CD14-positive monocyte (primary cell): Measurements from ENCODE around the gene HAUS7. TPM values are rescaled to one million over a fixed set of nuclear protein-coding genes. Genes with fewer than 3 reads are reported as not detected.

Experiments used
- DNase-seq, 3 donors: peaks; one replicate each; pipeline ENCODE4 v3.0.0-alpha.2; 2011 to 2022
- H2AFZ ChIP-seq: 2 replicates; pipeline ENCODE4 v1.6.0; 2012; ENCODE audit warnings: mild to moderate bottlenecking, low read depth, low read length, inconsistent platforms; ENCODE audit not compliant: insufficient read depth, poor library complexity, severe bottlenecking
- H3K27ac ChIP-seq, 2 donors: 1 replicate in 1 of 2; 2 replicates in 1 of 2; pipeline ENCODE4 v1.5.1; 2012 to 2013; ENCODE audit warnings: low read length in 2 of 2, control low read depth in 1 of 2, inconsistent platforms in 1 of 2, low read depth in 1 of 2, mild to moderate bottlenecking in 1 of 2
- H3K27me3 ChIP-seq, 2 donors: one replicate each; pipeline versions ENCODE4 v1.6.0 to v1.6.1; 2011 to 2013; ENCODE audit warnings: low read length in 2 of 2; ENCODE audit not compliant: control insufficient read depth in 2 of 2, insufficient read depth in 2 of 2
- H3K36me3 ChIP-seq, 2 donors: replicated peaks in 1 of 2; 1 replicate in 1 of 2; 2 replicates in 1 of 2; pipeline versions ENCODE4 v1.5.1 to v1.6.1; 2012 to 2013; ENCODE audit warnings: low read length in 2 of 2, control low read depth in 1 of 2, inconsistent platforms in 1 of 2, mild to moderate bottlenecking in 1 of 2; ENCODE audit not compliant: insufficient read depth in 2 of 2, control insufficient read depth in 1 of 2
- H3K4me1 ChIP-seq, 2 donors: 1 replicate in 1 of 2; 2 replicates in 1 of 2; pipeline versions ENCODE4 v1.5.1 to v1.6.1; 2012 to 2013; ENCODE audit warnings: low read length in 2 of 2, control low read depth in 1 of 2, inconsistent platforms in 1 of 2, mild to moderate bottlenecking in 1 of 2, moderate library complexity in 1 of 2; ENCODE audit not compliant: insufficient read depth in 2 of 2, control insufficient read depth in 1 of 2
- H3K4me2 ChIP-seq: replicated peaks from 2 replicates; pipeline ENCODE3; 2012; ENCODE audit warnings: low read length, moderate library complexity, mild to moderate bottlenecking; ENCODE audit not compliant: poor library complexity, severe bottlenecking; ENCODE audit errors: extremely low read depth
- H3K4me3 ChIP-seq, 3 experiments: fragments of 200-600 bp in 1 of 3; sonication (generic) in 1 of 3; replicated peaks in 1 of 3; 1 replicate in 2 of 3; 2 replicates in 1 of 3; pipeline ENCODE4 v1.5.1; 2011 to 2013; ENCODE audit warnings: low read length in 3 of 3, mild to moderate bottlenecking in 3 of 3, control low read depth in 2 of 3, low read depth in 2 of 3, inconsistent platforms in 1 of 3, moderate library complexity in 1 of 3
- H3K79me2 ChIP-seq: 2 replicates; pipeline ENCODE4 v1.6.0; 2012; ENCODE audit warnings: mild to moderate bottlenecking, control low read depth, inconsistent platforms, low read length, moderate library complexity; ENCODE audit not compliant: insufficient read depth
- H3K9ac ChIP-seq: 2 replicates; pipeline ENCODE4 v1.6.0; 2017; ENCODE audit warnings: low read length, mild to moderate bottlenecking; ENCODE audit not compliant: insufficient read depth, poor library complexity, severe bottlenecking
- H3K9me3 ChIP-seq, 2 donors: replicated peaks in 1 of 2; 1 replicate in 1 of 2; 2 replicates in 1 of 2; pipeline versions ENCODE4 v1.5.1 to v1.6.1; 2012 to 2013; ENCODE audit warnings: low read length in 2 of 2, control low read depth in 1 of 2; ENCODE audit not compliant: control insufficient read depth in 1 of 2, insufficient read depth in 1 of 2
- H4K20me1 ChIP-seq: 2 replicates; pipeline ENCODE4 v1.6.0; 2012; ENCODE audit warnings: mild to moderate bottlenecking, low read length, control low read depth, moderate library complexity; ENCODE audit not compliant: insufficient read depth
- H3K27ac Mint-ChIP-seq, 7 donors: one replicate each; pipeline ENCODE4 v1.8.0; 2020; ENCODE audit warnings: mild to moderate bottlenecking in 7 of 7, mixed read lengths in 7 of 7, moderate library complexity in 6 of 7, inconsistent platforms in 2 of 7
- H3K27me3 Mint-ChIP-seq, 3 donors: one replicate each; pipeline ENCODE4 v1.8.0; 2021 to 2022; ENCODE audit warnings: low read depth in 3 of 3, mild to moderate bottlenecking in 3 of 3, mixed read lengths in 3 of 3, moderate library complexity in 3 of 3, inconsistent platforms in 1 of 3
- H3K36me3 Mint-ChIP-seq, 2 donors: one replicate each; pipeline ENCODE4 v1.8.0; 2020; ENCODE audit warnings: mixed read lengths in 2 of 2, inconsistent platforms in 1 of 2, mild to moderate bottlenecking in 1 of 2
- H3K4me1 Mint-ChIP-seq: one replicate; pipeline ENCODE4 v1.8.0; 2020; ENCODE audit warnings: mild to moderate bottlenecking, mixed read lengths
- H3K4me3 Mint-ChIP-seq, 2 donors: one replicate each; pipeline ENCODE4 v1.8.0; 2020; ENCODE audit warnings: mild to moderate bottlenecking in 2 of 2, mixed read lengths in 2 of 2, moderate library complexity in 1 of 2
- H3K9me3 Mint-ChIP-seq, 7 donors: one replicate each; pipeline ENCODE4 v1.8.0; 2020 to 2022; ENCODE audit warnings: mixed read lengths in 7 of 7, mild to moderate bottlenecking in 6 of 7, moderate library complexity in 6 of 7, inconsistent platforms in 2 of 7
- WGBS: methylation state at CpG from one replicate; pipeline ENCODE4 v1.1.5; 2013; ENCODE audit warnings: missing lambda C conversion rate; ENCODE audit not compliant: insufficient coverage; 5-methylcytosine and 5-hydroxymethylcytosine counted together
- intact Hi-C, 2 donors: fragments of 100-400 bp; cut with micrococcal nuclease; formaldehyde crosslinking; loops; one replicate each; pipeline versions ENCODE4 v1.15.0 to v1.15.1; 2023
- polyA plus RNA-seq, 3 donors: library from polyadenylated mRNA; depleted of rRNA in 1 of 3; unstranded in 2 of 3; stranded (reverse) in 1 of 3; fragments of 300-500 nt in 2 of 3; fragments of >200 nt in 1 of 3; fragmentation: Illumina TruSeq in 2 of 3; gene quantifications; 1 replicate in 2 of 3; 2 replicates in 1 of 3; pipeline ENCODE4 v1.2.3, GENCODE V29; 2012 to 2021
- TF ChIP-seq, protein P1 (sequence below): fragments of 200-600 bp; IDR thresholded peaks from one replicate; pipeline ENCODE4 v1.8.0; 2022; ENCODE audit warnings: antibody characterized with exemption, mild to moderate bottlenecking

HAUS7 gene
- polyA plus RNA-seq, 3 donors = 23.8 to 37.5 (median 26.7) TPM

DNA sequence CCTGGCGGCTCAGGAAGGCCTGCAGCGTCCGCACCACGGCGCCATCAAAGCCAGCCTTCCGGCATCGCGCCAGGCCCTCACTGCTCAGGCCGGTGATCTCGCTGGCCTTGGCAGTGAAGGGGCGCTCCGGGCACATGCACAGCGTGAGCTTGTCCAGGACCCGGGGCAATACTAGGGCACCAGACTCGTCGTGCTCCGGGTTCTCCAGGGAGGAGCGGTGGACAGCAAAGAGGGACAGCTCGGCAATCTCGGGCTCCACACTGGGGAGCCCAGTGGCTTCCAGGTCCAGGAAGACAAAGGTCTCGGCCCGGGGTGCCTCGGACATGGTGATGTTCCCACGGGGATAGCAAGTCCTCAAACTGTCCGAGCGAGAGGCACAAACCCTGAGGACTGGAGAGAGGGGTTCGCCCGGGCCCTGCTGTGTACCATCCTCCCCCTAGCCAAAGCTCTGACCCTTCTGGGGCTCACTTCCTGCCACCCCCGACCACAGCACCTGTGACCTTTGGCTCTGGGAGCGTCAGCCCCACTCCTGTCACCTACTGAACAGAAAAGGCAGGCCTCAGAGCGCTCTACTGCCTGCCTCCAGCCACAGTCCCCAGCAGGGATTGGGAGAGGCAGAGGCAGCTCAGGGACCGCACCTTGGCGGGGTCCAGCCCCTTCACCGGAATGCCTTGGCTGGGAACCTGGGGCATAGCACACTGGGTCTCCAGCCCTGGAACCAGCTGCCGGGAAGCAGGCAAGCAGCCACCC lies 25.1 kb downstream of the HAUS7 start:
- Mint-ChIP-seq H3K4me1 (no peaks in the 10 kb centered on the region), H3K4me3 (no peak overlapping the region), H3K27ac (no peak overlapping the region), H3K27me3 (peaks cover 0 to 6% (median 3%) of the 10 kb centered on the region in 3 donors), H3K36me3 (peaks cover 3 to 9% of the 10 kb centered on the region in 2 donors), H3K9me3 (no peaks in the 10 kb centered on the region)
- no peak overlapping the region for H2AFZ ChIP-seq
- no peaks in the 10 kb centered on the region for H3K27me3 ChIP-seq
- no peak overlapping the region for H3K9ac ChIP-seq
- H3K36me3 ChIP-seq = peaks cover 11 to 13% of the 10 kb centered on the region in 2 donors
- no peak for DNase-seq
- TF ChIP-seq, protein P1, sequence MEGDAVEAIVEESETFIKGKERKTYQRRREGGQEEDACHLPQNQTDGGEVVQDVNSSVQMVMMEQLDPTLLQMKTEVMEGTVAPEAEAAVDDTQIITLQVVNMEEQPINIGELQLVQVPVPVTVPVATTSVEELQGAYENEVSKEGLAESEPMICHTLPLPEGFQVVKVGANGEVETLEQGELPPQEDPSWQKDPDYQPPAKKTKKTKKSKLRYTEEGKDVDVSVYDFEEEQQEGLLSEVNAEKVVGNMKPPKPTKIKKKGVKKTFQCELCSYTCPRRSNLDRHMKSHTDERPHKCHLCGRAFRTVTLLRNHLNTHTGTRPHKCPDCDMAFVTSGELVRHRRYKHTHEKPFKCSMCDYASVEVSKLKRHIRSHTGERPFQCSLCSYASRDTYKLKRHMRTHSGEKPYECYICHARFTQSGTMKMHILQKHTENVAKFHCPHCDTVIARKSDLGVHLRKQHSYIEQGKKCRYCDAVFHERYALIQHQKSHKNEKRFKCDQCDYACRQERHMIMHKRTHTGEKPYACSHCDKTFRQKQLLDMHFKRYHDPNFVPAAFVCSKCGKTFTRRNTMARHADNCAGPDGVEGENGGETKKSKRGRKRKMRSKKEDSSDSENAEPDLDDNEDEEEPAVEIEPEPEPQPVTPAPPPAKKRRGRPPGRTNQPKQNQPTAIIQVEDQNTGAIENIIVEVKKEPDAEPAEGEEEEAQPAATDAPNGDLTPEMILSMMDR = no peak
- no peak overlapping the region for H3K4me2 ChIP-seq
- no peaks in the 10 kb centered on the region for H4K20me1 ChIP-seq
- WGBS = 98% methylated on average over 23 of the region's 35 CpGs
- no peak overlapping the region for H3K4me3 ChIP-seq
- H3K79me2 ChIP-seq = no peaks in the 10 kb centered on the region
- H3K4me1 ChIP-seq = no peaks in the 10 kb centered on the region
- H3K27ac ChIP-seq = no peak overlapping the region
- intact Hi-C loops = no loop called here
- no peaks in the 10 kb centered on the region for H3K9me3 ChIP-seq

GRCh38 chrX:153444333-153445011 lies 25.9 kb downstream of the HAUS7 start:
- peaks cover 2 to 4% of the 10 kb centered on the region in 2 donors for H3K36me3 Mint-ChIP-seq
- no peak overlapping the region for H3K27ac ChIP-seq
- H3K27ac Mint-ChIP-seq = peak overlapping the region in 2 of 7 donors; percentile 31 to 57
- no peaks in the 10 kb centered on the region for H3K9me3 ChIP-seq
- no peaks in the 10 kb centered on the region for H3K27me3 ChIP-seq
- H2AFZ ChIP-seq = no peak overlapping the region
- no peak for DNase-seq
- H3K4me1 ChIP-seq = no peaks in the 10 kb centered on the region
- no peaks in the 10 kb centered on the region for H3K79me2 ChIP-seq
- H4K20me1 ChIP-seq = no peaks in the 10 kb centered on the region
- TF ChIP-seq, protein P1 = no peak
- no peaks in the 10 kb centered on the region for H3K4me1 Mint-ChIP-seq
- no peak overlapping the region for H3K9ac ChIP-seq
- peaks cover 0 to 2% (median 0%) of the 10 kb centered on the region in 7 donors for H3K9me3 Mint-ChIP-seq
- 95% methylated on average over 24 of the region's 37 CpGs for WGBS
- intact Hi-C loops = no loop called here
- H3K4me2 ChIP-seq = no peak overlapping the region
- H3K27me3 Mint-ChIP-seq = peaks cover 0 to 5% (median 3%) of the 10 kb centered on the region in 3 donors
- H3K4me3 Mint-ChIP-seq = no peak overlapping the region
- H3K36me3 ChIP-seq = peaks cover 4 to 6% of the 10 kb centered on the region in 2 donors
- no peak overlapping the region for H3K4me3 ChIP-seq
